ENCODE measurements around the gene SLC8A2. TPM values are rescaled to one million over a fixed set of nuclear protein-coding genes. Genes with fewer than 3 reads are reported as not detected.
"Not testable (repeated sequence)": the region's sequence is repeated elsewhere in the genome, so short reads cannot be mapped to it uniquely, and the experiment has no call there.

SLC8A2 gene
- total RNA-seq, 2 donors from 2014 or later = not detected

DNA sequence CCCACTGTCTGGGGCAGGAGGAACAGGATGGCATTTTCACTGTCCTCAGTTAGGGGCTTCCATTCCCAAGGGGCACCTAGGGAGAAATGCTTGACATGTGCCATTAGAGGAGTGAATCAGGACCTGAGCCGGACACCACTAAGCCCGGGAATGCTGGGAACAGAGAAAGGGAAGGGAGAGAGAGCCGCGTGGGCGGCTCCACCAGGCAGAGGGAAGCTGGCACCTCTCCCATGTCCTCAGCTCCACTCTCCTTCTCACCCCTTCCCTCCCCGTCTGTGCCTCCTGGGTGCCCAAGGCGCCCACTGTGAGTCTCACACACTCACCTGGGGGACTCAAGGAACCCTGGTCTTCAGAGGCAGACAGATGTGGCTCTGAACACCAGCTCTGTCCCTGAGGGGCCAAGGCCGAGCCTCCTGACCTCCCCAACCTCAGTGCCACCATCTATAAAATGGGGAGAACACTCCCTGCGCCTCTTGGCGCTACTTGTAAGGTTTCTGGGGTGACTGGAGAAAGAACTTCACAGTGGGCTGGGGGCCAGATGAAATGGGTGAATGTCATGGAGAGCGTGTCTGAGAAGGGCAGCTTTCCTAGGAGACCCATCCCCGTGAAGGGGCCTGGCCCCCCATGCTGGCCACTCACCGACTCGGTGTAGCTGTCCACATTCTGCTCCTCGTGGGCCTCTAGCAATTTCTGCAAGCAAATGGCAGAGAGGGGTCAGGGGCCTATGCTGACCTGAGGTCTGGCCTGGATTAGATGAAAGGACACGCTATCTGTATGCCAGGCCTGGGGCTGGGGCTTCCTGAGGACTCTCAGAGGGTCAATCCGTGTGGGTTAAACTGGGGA, 17.6 kb upstream of the SLC8A2 start:
- H3K36me3 Mint-ChIP-seq (ENCODE audit: low read depth) = peaks cover 7% of the 10 kb centered on the region

DNA sequence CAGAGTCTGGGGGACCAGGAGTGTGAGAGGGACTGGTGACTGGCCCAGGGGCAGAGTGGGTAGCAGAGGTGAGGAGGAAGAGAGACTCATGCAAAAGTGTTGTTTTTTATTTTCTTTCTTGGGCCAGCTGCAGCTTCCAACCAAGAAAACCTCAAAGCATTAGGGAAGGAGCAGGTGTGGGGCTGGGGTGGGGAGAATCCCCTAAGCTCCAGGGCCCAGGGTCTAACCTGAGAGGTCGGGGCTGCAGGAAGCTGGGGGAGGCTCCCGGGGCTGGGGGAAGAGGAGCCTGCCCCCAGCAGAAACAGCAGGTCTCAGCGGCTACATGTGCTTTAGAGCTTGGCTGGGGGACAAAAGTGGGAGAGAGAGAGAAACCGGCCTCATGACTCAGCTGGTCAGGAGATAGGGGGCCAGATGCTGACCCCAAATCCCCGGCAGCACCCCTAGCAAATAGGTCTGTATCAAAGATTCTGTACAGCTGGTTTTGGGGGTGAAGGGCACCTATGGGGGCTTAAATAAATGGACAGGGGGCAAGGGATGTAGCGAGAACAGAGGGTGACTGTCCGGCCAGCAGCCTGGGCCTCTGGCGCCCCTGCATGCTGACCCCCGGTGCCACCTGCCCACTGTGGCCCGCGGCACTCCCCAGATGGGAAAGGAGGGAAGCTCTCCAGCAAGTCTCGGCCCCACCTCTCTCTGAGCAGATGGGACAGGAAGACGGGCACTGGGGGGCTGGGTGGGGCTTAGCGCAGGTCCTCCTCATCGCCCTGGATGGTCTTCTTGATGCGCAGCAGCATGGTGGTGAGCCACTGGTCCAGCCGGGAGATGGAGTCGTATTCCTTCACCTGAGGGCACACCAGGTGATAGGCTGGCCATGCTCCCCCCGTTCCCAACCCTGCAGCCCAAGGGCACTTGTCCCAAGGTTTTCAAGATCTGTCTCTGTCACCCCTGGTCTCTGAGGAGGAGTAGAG, 16.1 kb upstream of the SLC8A2 start:
- Mint-ChIP-seq H3K4me3 (no peak overlapping the region), H3K36me3 (ENCODE audit: low read depth) (peaks cover 7% of the 10 kb centered on the region), H3K27ac (peak overlapping the region; percentile 97), H3K4me1 (peaks cover 18% of the 10 kb centered on the region), H3K27me3 (no peaks in the 10 kb centered on the region)
- ATAC-seq (no peak), DNase-seq (no peak)
- no peaks in the 10 kb centered on the region for H3K9me3 ChIP-seq (ENCODE audit: control insufficient read depth, low read length, poor library complexity, severe bottlenecking)

More for the DNA sequence above, 17.6 kb upstream of the SLC8A2 start:
- ATAC-seq (no peak), DNase-seq (no peak)
- Mint-ChIP-seq H3K4me3 (peak overlapping the region; percentile 75), H3K4me1 (peaks cover 11% of the 10 kb centered on the region), H3K27ac (no peak overlapping the region), H3K27me3 (no peaks in the 10 kb centered on the region)
- no peaks in the 10 kb centered on the region for H3K9me3 ChIP-seq (ENCODE audit: control insufficient read depth, low read length, poor library complexity, severe bottlenecking)

DNA sequence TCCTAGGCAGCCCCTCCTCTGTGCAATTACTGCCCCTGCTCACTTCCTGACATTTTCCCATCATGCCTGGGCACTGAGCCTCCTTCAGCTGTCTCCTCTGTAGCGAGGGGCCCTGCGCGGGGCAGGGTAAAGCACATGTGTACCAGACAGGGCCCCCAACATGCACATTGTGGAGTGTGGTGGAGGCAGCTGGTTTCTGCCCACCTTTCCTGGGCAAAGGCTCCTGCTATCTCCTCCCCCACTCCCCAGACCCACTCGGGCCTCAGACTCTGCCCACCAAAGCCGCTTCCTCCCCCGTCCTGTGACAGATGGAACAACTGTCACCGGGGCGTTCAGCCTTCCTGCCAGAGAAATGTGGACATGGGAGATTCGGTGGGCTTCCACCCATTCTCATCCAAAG, 15.2 kb upstream of the SLC8A2 start:
- Mint-ChIP-seq H3K27me3 (no peaks in the 10 kb centered on the region), H3K4me3 (peak overlapping the region; percentile 41), H3K36me3 (ENCODE audit: low read depth) (peaks cover 7% of the 10 kb centered on the region), H3K27ac (peak overlapping the region; percentile 97), H3K4me1 (peaks cover 18% of the 10 kb centered on the region)
- DNase-seq = no peak
- no peaks in the 10 kb centered on the region for H3K9me3 ChIP-seq (ENCODE audit: control insufficient read depth, low read length, poor library complexity, severe bottlenecking)
- no peak for ATAC-seq

DNA sequence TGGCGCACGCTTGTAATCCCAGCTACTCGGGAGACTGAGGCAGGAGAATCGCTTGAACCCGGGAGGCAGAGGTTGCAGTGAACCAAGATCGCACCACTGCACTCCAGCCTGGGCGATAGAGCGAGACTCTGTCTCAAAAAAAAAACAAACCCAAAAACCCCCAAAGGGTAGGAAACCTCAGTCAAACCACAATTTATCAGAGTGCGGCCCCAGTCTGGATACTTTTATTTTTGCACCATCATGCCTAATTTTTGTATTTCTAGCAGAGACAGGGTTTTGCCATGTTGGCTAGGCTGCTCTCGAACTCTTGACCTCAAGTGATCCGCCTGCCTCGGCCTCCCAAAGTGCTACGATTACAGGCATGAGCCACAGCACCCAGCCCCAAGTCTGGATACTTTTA, 14.5 kb upstream of the SLC8A2 start:
- not testable (repeated sequence) for H3K9me3 ChIP-seq (ENCODE audit: control insufficient read depth, low read length, poor library complexity, severe bottlenecking); H3K27me3 Mint-ChIP-seq; H3K36me3 Mint-ChIP-seq (ENCODE audit: low read depth); ATAC-seq; DNase-seq; H3K4me3 Mint-ChIP-seq
- peak overlapping the region; percentile 97 for H3K27ac Mint-ChIP-seq
- H3K4me1 Mint-ChIP-seq = peaks cover 18% of the 10 kb centered on the region

DNA sequence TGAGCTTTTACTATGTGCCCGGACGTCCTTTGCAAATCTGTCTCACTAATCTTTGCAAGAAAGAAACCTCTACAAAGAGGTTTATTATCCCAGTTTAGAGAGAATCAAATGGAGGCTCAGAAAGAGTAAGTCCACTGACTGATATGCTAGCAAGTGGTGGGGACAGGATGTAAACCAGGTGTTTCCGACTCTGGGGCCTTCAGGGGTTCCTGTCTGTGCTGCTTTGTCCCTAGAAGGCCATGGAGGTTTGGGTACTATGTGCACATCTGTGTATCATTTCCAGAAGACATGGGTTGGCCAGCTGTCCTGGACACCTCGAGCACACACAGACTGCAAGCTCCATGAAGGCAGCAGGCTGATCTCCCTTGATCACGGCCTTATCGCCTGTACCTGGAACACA, 13.5 kb upstream of the SLC8A2 start:
- H3K9me3 ChIP-seq (ENCODE audit: control insufficient read depth, low read length, poor library complexity, severe bottlenecking) = no peaks in the 10 kb centered on the region
- Mint-ChIP-seq H3K27ac (peak overlapping the region; percentile 97), H3K36me3 (ENCODE audit: low read depth) (peaks cover 7% of the 10 kb centered on the region), H3K4me3 (peak overlapping the region; percentile 97), H3K4me1 (peaks cover 18% of the 10 kb centered on the region), H3K27me3 (no peaks in the 10 kb centered on the region)
- DNase-seq = no peak
- ATAC-seq = no peak

DNA sequence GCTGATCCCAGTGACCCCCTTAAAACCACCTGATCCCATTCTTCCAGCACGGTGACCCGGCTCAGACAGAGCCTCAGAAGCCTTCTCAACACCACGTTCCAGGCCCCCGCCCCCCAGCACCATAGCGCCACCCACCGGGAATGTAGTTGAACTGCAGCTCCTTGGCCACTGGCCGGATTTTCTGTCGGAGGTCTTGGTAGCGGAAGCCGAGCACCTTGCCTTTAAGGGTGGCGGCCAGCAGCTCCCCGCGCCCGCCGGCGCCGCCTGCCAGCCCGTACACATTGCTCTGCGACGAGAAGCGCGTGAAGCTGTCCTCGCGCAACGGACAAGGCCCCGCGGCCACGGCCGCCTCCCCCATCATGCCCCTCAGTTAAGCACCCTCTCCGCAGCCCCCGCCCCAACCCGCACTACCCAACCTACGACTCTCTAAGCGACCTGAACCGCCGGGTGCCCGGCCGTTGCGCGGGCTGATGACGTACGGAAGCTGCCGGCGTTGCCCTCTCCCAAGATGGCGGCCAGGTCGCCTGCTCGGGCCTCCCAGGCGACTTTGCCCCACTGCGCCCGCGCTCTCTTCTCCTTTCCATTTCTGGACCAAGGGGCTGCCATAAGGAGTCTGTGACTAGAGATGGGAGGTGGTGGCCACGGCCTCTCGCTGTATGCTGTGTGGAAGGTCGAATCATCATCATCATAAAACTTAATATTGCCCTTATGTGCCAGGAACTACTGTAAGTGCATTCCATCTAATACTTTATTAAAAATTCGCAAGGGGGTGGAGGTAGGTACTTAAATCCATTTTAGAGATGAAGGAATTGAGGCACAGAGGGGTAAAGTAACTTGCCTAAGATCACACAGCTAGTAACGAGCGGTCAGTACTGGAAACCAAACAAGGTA, 12.4 kb upstream of the SLC8A2 start, which contains the start of gene KPTN:
Gene KPTN (minus strand): TSS at position 420 of the 891 bp plus-strand sequence. CDS start 59 bp downstream, at position 361.
- Mint-ChIP-seq H3K4me1 (peaks cover 18% of the 10 kb centered on the region), H3K4me3 (peak within 1 kb of the TSS; percentile 97), H3K27ac (peak within 1 kb of the TSS; percentile 97), H3K27me3 (no peaks in the 10 kb centered on the region), H3K36me3 (ENCODE audit: low read depth) (peaks cover 2% of the 10 kb centered on the region)
- ATAC-seq (peak; percentile 89), DNase-seq (peak; percentile 78 to 84 (median 78))
- H3K9me3 ChIP-seq (ENCODE audit: control insufficient read depth, low read length, poor library complexity, severe bottlenecking) = no peaks in the 10 kb centered on the region

DNA sequence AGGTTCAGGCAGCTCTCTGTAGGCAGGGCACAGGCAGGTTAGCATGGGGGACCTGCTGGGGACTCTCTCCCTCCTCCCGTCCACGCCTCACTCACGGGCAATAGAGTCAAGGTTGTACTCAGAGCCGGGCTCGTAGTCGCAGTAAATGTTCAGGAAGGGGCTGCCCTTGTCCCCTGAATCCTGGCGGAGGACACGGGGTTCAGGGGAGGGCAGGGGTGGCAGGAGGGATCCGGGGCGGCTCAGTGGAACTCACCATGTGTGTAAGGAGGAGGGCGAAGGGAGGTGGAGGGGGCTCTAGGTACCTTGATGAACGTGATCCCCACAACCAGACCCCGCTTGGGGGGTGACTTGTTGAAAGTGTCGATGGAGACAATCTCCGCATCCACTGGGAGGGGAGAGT, 11.5 kb upstream of the SLC8A2 start:
- Mint-ChIP-seq H3K27ac (no peak overlapping the region), H3K27me3 (no peaks in the 10 kb centered on the region), H3K4me1 (peaks cover 18% of the 10 kb centered on the region), H3K4me3 (peak overlapping the region; percentile 97), H3K36me3 (ENCODE audit: low read depth) (peaks cover 2% of the 10 kb centered on the region)
- H3K9me3 ChIP-seq (ENCODE audit: control insufficient read depth, low read length, poor library complexity, severe bottlenecking) = no peaks in the 10 kb centered on the region
- ATAC-seq (no peak), DNase-seq (no peak)

DNA sequence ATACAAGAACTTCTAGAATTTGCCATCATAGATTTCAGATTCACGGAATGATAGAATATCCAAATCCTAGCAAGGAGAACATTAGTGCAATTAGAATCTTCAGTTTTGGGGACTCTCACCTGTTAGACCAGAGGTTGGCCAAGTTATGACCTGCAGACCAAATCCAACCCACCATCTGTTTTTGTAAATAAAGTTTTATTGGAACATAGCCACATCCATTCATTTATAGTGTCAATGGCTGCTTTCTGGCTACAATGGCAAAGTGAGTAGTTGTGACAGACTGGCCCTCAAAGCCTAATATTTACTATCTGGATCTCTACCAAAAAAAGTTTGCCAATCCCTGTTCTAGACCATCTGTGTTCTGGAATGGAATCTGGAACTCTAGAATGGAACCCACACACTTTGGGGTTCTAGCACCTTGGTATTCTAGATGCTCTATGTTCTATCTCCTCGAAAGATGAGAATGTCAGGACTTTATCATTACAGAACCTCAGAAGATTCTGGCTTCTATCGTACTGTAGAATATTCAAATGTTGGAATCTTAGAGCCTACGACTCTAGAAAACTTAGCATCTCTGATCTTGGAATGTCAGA, 9.9 kb upstream of the SLC8A2 start:
- H3K27ac Mint-ChIP-seq = peak overlapping the region; percentile 27
- no peak overlapping the region for H3K4me3 Mint-ChIP-seq
- no peaks in the 10 kb centered on the region for H3K9me3 ChIP-seq (ENCODE audit: control insufficient read depth, low read length, poor library complexity, severe bottlenecking)
- H3K4me1 Mint-ChIP-seq = peaks cover 15% of the 10 kb centered on the region
- no peaks in the 10 kb centered on the region for H3K27me3 Mint-ChIP-seq
- ATAC-seq (no peak), DNase-seq (no peak)
- H3K36me3 Mint-ChIP-seq (ENCODE audit: low read depth) = peaks cover 2% of the 10 kb centered on the region

DNA sequence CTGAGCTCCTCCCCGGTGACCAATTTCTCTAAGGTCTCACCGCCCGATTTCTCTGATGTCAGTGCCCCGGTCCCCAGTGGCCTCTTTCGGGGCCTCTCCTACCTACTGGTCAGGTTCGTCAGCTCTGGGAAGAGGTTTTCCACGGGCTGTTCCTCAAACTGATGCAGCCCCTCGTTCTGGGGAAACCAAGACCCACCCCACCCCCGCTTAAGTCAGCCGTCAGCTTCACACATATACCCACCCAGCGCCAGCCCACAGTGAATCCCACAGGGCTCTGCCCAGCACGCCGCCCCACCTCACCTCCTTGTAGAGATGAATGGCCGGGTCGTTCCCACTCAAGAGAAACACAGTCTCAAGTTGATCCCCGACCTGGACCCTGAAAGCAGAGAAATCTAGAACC, 9.0 kb upstream of the SLC8A2 start:
- DNase-seq (no peak), ATAC-seq (no peak)
- no peaks in the 10 kb centered on the region for H3K9me3 ChIP-seq (ENCODE audit: control insufficient read depth, low read length, poor library complexity, severe bottlenecking)
- peaks cover 2% of the 10 kb centered on the region for H3K36me3 Mint-ChIP-seq (ENCODE audit: low read depth)
- H3K4me3 Mint-ChIP-seq = no peak overlapping the region
- H3K27me3 Mint-ChIP-seq = no peaks in the 10 kb centered on the region
- no peak overlapping the region for H3K27ac Mint-ChIP-seq
- H3K4me1 Mint-ChIP-seq = peaks cover 15% of the 10 kb centered on the region

DNA sequence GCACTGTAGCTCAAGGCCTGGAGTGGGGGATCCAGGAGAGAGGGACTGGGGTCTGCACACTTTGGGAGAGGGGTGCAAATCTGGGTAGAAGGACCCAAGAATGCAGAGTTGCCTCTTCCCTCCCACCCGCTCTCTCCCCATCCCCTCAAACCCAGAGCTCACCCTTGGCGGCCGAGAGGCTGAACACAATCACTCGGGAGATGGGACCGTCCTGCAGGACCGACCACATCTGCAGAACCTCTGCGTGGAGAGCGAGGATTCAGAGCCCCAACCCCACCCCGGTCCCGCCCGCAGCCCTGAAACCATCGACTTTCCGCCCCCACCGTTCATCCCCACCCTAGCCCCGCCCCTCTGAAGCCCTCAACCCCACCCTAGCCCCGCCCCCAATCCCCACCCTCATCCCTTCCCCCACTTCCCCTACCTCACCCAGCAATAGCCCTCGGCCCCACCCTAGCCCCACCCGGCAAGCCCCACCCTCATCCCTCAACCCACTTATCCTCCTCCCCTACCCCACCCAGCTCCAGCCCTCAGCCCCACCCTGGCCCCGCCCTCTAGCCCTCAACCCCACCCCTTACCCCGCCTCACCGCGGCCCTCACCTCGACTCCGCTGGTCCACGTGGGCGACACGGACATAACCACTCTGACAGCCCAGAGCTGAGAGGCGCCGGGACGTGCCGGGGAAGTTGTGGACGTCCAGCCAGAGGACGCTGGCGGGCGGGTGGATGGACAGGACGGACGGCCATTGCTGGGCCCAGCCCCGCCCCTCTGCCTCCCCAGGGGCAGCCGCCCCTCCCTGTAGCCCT, 8.2 kb upstream of the SLC8A2 start:
- H3K27me3 Mint-ChIP-seq = peaks cover 6% of the 10 kb centered on the region
- H3K4me3 Mint-ChIP-seq = no peak overlapping the region
- no peak for ATAC-seq
- no peaks in the 10 kb centered on the region for H3K9me3 ChIP-seq (ENCODE audit: control insufficient read depth, low read length, poor library complexity, severe bottlenecking)
- DNase-seq = no peak
- no peak overlapping the region for H3K27ac Mint-ChIP-seq
- H3K36me3 Mint-ChIP-seq (ENCODE audit: low read depth) = no peaks in the 10 kb centered on the region
- peaks cover 10% of the 10 kb centered on the region for H3K4me1 Mint-ChIP-seq

DNA sequence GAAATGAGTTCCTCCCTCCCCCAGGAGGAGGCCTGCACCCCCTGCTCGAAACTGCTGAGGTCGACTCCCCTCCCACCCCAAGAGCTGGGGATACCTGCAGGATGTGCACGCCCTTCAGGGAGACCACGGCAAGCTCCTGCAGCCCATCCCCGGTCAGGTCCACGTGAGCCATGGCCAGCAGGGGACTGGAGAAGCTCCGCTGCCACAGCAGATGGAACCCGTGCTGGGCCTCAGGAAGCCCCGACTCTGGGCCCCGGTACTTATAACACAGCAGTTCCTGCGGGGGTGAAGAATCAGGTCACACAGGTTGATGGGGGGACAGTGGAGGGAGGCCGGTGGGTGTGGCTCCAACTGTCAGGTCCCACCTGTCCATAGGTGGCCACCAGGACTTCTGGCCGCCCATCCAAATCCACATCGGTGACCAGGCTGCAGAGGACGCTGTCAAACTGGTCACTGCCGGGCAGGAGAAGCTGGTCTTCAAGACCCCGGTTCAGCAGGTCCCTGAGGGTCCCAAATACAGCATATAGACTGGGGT, 4.8 kb upstream of the SLC8A2 start:
- H3K27ac Mint-ChIP-seq = no peak overlapping the region
- DNase-seq (no peak), ATAC-seq (no peak)
- no peaks in the 10 kb centered on the region for H3K36me3 Mint-ChIP-seq (ENCODE audit: low read depth)
- H3K9me3 ChIP-seq (ENCODE audit: control insufficient read depth, low read length, poor library complexity, severe bottlenecking) = no peaks in the 10 kb centered on the region
- peaks cover 3% of the 10 kb centered on the region for H3K4me1 Mint-ChIP-seq
- peaks cover 15% of the 10 kb centered on the region for H3K27me3 Mint-ChIP-seq
- H3K4me3 Mint-ChIP-seq = no peak overlapping the region
